ENCODE measurements around the gene DUSP3. TPM values are rescaled to one million over a fixed set of nuclear protein-coding genes. Genes with fewer than 3 reads are reported as not detected.
"Not testable (repeated sequence)": the region's sequence is repeated elsewhere in the genome, so short reads cannot be mapped to it uniquely, and the experiment has no call there.

The DUSP3 gene
- total RNA-seq, 2 experiments from 2014 or later: 19.6 to 20.3 TPM

- ChIA-PET POLR2A (interaction anchor here (0.6 kb wide), 1 partner anchor 145 kb away, joined by 3 read pairs; no protein-coding TSS in a partner anchor), CTCF (no interaction called here)
Measured at GRCh38 chr17:43805117-43805516, 26.3 kb upstream of the DUSP3 start.

- ChIA-PET POLR2A (no interaction called here), CTCF (no interaction called here)
Measured at GRCh38 chr17:43803758-43804157, 25.0 kb upstream of the DUSP3 start.

GRCh38 chr17:43801844-43802243, 23.1 kb upstream of the DUSP3 start:
- ChIA-PET POLR2A (no interaction called here), CTCF (no interaction called here)

GRCh38 chr17:43800736-43801135, 22.0 kb upstream of the DUSP3 start:
- POLR2A ChIA-PET: no interaction called here
- CTCF ChIA-PET: interaction anchor here (1.5 kb wide), 1 partner anchor 78 kb away, joined by 3 read pairs; no protein-coding TSS in a partner anchor

- ChIA-PET POLR2A (no interaction called here), CTCF (no interaction called here)
Measured at GRCh38 chr17:43799047-43799446, 20.3 kb upstream of the DUSP3 start.

- CTCF ChIA-PET: not testable (repeated sequence)
- POLR2A ChIA-PET: interaction anchor here (0.6 kb wide), 1 partner anchor 13 kb away, joined by 3 read pairs; no protein-coding TSS in a partner anchor
Measured at GRCh38 chr17:43798024-43798423, 19.2 kb upstream of the DUSP3 start.

- CTCF ChIA-PET, POLR2A ChIA-PET: not testable (repeated sequence)
Measured at GRCh38 chr17:43792668-43793067, 13.9 kb upstream of the DUSP3 start.

- ChIA-PET CTCF (no interaction called here), POLR2A (no interaction called here)
Measured at GRCh38 chr17:43791589-43791988, 12.8 kb upstream of the DUSP3 start.

- ChIA-PET POLR2A (no interaction called here), CTCF (interaction anchor here (0.9 kb wide), 1 partner anchor 96 kb away, joined by 3 read pairs; no protein-coding TSS in a partner anchor)
Measured at GRCh38 chr17:43790311-43790940, 11.6 kb upstream of the DUSP3 start.

GRCh38 chr17:43789482-43789881, 10.7 kb upstream of the DUSP3 start:
- ChIA-PET CTCF (interaction anchor here (0.9 kb wide), 1 partner anchor 95 kb away, joined by 3 read pairs; no protein-coding TSS in a partner anchor), POLR2A (no interaction called here)

GRCh38 chr17:43788540-43788939, 9.8 kb upstream of the DUSP3 start:
- CTCF ChIA-PET: no interaction called here
- POLR2A ChIA-PET: no interaction called here

- POLR2A ChIA-PET: no interaction called here
- CTCF ChIA-PET: no interaction called here
Measured at GRCh38 chr17:43787728-43788127, 9.0 kb upstream of the DUSP3 start.

GRCh38 chr17:43784628-43785101, 5.9 kb upstream of the DUSP3 start:
- CTCF ChIA-PET: interaction anchor here (1.3 kb wide), 1 partner anchor 18 kb away, joined by 4 read pairs; no protein-coding TSS in a partner anchor

GRCh38 chr17:43784068-43784467, 5.3 kb upstream of the DUSP3 start:
- ChIA-PET POLR2A (no interaction called here), CTCF (no interaction called here)

More at GRCh38 chr17:43784628-43785101, 5.9 kb upstream of the DUSP3 start:
- POLR2A ChIA-PET: no interaction called here

GRCh38 chr17:43782913-43783680, 4.3 kb upstream of the DUSP3 start:
- CTCF ChIA-PET: interaction anchor here (0.6 to 1.5 kb wide), 4 partner anchors 22 to 106 kb away, joined by 3 to 4 read pairs (median 4); no protein-coding TSS in a partner anchor
- POLR2A ChIA-PET: no interaction called here

- ChIA-PET CTCF (interaction anchor here (1.2 kb wide), 1 partner anchor 14 kb away, joined by 3 read pairs; no protein-coding TSS in a partner anchor), POLR2A (no interaction called here)
Measured at GRCh38 chr17:43780135-43780534, 1.4 kb upstream of the DUSP3 start, which contains the start of gene CFAP97D1. Gene CFAP97D1 (plus strand): TSS chr17:43780435. CDS start chr17:43780463, 28 bp downstream.

- ChIA-PET CTCF (interaction anchor here (1.0 to 1.5 kb wide), 4 partner anchors 13 to 101 kb away, joined by 3 to 4 read pairs (median 3); no protein-coding TSS in a partner anchor), POLR2A (no interaction called here)
Measured at GRCh38 chr17:43779145-43780125, 658 bp upstream of the DUSP3 start.

GRCh38 chr17:43774304-43775250, 4.2 kb downstream of the DUSP3 start:
- CTCF ChIA-PET: interaction anchor here (0.6 to 2.4 kb wide), 5 partner anchors 8 to 80 kb away, joined by 3 to 8 read pairs (median 4); no protein-coding TSS in a partner anchor
- POLR2A ChIA-PET: no interaction called here

Data from activated CD8-positive, alpha-beta memory T cell treated with anti-CD3 and anti-CD28 coated beads for 36 hours (primary cell).